Activated CD4-positive, alpha-beta T cell treated with anti-CD3 and anti-CD28 coated beads, Interleukin-2, amount 10 ng/mL, durations not matched to agents 7 days and 5 days (primary cell): Measurements from ENCODE around the gene P2RX2. TPM values are rescaled to one million over a fixed set of nuclear protein-coding genes. Genes with fewer than 3 reads are reported as not detected.

Experiments used
- CTCF ChIA-PET: fragments of 350-600 bp; sonication (Branson Sonifier 250); formaldehyde crosslinking; loops from one replicate; lab custom pipeline; 2021; ENCODE audit warnings: antibody characterized with exemption; lab: Charles Lee
- POLR2A ChIA-PET: fragments of 350-600 bp; sonication (Branson Sonifier 250); formaldehyde crosslinking; loops from one replicate; lab custom pipeline; 2021; ENCODE audit warnings: antibody characterized with exemption; lab: Charles Lee
- DNase-seq: peaks from one replicate; pipeline ENCODE4 v3.0.0-alpha.2; 2020
- H3K27ac Mint-ChIP-seq: one replicate; pipeline ENCODE4 v1.8.0; 2021; ENCODE audit warnings: mild to moderate bottlenecking, moderate library complexity, mixed read lengths
- H3K27me3 Mint-ChIP-seq: one replicate; pipeline ENCODE4 v1.8.0; 2021; ENCODE audit warnings: mixed read lengths
- H3K36me3 Mint-ChIP-seq: one replicate; pipeline ENCODE4 v1.8.0; 2021; ENCODE audit warnings: low read depth, mixed read lengths
- H3K4me1 Mint-ChIP-seq: one replicate; pipeline ENCODE4 v1.8.0; 2021; ENCODE audit warnings: mixed read lengths
- H3K4me3 Mint-ChIP-seq: one replicate; pipeline ENCODE4 v1.8.0; 2021; ENCODE audit warnings: mild to moderate bottlenecking, moderate library complexity, mixed read lengths
- H3K9me3 Mint-ChIP-seq: one replicate; pipeline ENCODE4 v1.8.0; 2021; ENCODE audit warnings: mixed read lengths
- total RNA-seq, 2 experiments: library from RNA; stranded (reverse); gene quantifications; one replicate each; pipeline ENCODE4 v1.2.3, GENCODE V29; 2021

P2RX2 gene
- total RNA-seq, 2 experiments from 2014 or later: not detected

- Mint-ChIP-seq H3K27me3 (no peaks in the 10 kb centered on the region), H3K4me1 (peaks cover 14% of the 10 kb centered on the region), H3K27ac (no peak overlapping the region), H3K36me3 (peaks cover 51% of the 10 kb centered on the region), H3K4me3 (no peak overlapping the region), H3K9me3 (no peaks in the 10 kb centered on the region)
- no peak for DNase-seq
- ChIA-PET CTCF (interaction anchor here (0.6 kb wide), 1 partner anchor 7 kb away, joined by 3 read pairs; no protein-coding TSS in a partner anchor), POLR2A (no interaction called here)
Observed at GRCh38 chr12:132642846-132643835, 24.6 kb downstream of the P2RX2 start.

- H3K4me1 Mint-ChIP-seq: peaks cover 4% of the 10 kb centered on the region
- ChIA-PET CTCF (no interaction called here), POLR2A (no interaction called here)
- H3K4me3 Mint-ChIP-seq: no peak overlapping the region
- no peak overlapping the region for H3K27ac Mint-ChIP-seq
- H3K27me3 Mint-ChIP-seq: no peaks in the 10 kb centered on the region
- H3K9me3 Mint-ChIP-seq: no peaks in the 10 kb centered on the region
- H3K36me3 Mint-ChIP-seq: peaks cover 36% of the 10 kb centered on the region
- no peak for DNase-seq
Observed at GRCh38 chr12:132646850-132647249, 28.3 kb downstream of the P2RX2 start.

- H3K4me3 Mint-ChIP-seq: no peak overlapping the region
- no peak for DNase-seq
- no peak overlapping the region for H3K27ac Mint-ChIP-seq
- ChIA-PET POLR2A (no interaction called here), CTCF (interaction anchor here (0.6 kb wide), 1 partner anchor 199 kb away, joined by 4 read pairs; no protein-coding TSS in a partner anchor)
- peaks cover 42% of the 10 kb centered on the region for H3K36me3 Mint-ChIP-seq
- no peaks in the 10 kb centered on the region for H3K27me3 Mint-ChIP-seq
- H3K9me3 Mint-ChIP-seq: no peaks in the 10 kb centered on the region
- peaks cover 4% of the 10 kb centered on the region for H3K4me1 Mint-ChIP-seq
Observed at GRCh38 chr12:132647858-132648257, 29.3 kb downstream of the P2RX2 start.

GRCh38 chr12:132648616-132649225 lies 30.1 kb downstream of the P2RX2 start:
- no peak for DNase-seq
- H3K4me3 Mint-ChIP-seq: no peak overlapping the region
- CTCF ChIA-PET: interaction anchor here (1.4 kb wide), 1 partner anchor 16 kb away, joined by 3 read pairs; no protein-coding TSS in a partner anchor
- H3K9me3 Mint-ChIP-seq: no peaks in the 10 kb centered on the region
- POLR2A ChIA-PET: interaction anchor here (0.6 kb wide), 1 partner anchor 36 kb away, joined by 5 read pairs; no protein-coding TSS in a partner anchor
- H3K27me3 Mint-ChIP-seq: no peaks in the 10 kb centered on the region
- H3K27ac Mint-ChIP-seq: no peak overlapping the region
- H3K36me3 Mint-ChIP-seq: peaks cover 45% of the 10 kb centered on the region
- peaks cover 4% of the 10 kb centered on the region for H3K4me1 Mint-ChIP-seq

- peaks cover 4% of the 10 kb centered on the region for H3K4me1 Mint-ChIP-seq
- no peaks in the 10 kb centered on the region for H3K27me3 Mint-ChIP-seq
- no peak overlapping the region for H3K27ac Mint-ChIP-seq
- CTCF ChIA-PET: interaction anchor here (1.4 kb wide), 1 partner anchor 16 kb away, joined by 3 read pairs; no protein-coding TSS in a partner anchor
- no peaks in the 10 kb centered on the region for H3K9me3 Mint-ChIP-seq
- POLR2A ChIA-PET: no interaction called here
- no peak overlapping the region for H3K4me3 Mint-ChIP-seq
- peaks cover 47% of the 10 kb centered on the region for H3K36me3 Mint-ChIP-seq
- no peak for DNase-seq
Observed at GRCh38 chr12:132649226-132649945, 30.8 kb downstream of the P2RX2 start.

- peaks cover 4% of the 10 kb centered on the region for H3K4me1 Mint-ChIP-seq
- POLR2A ChIA-PET: no interaction called here
- H3K27me3 Mint-ChIP-seq: no peaks in the 10 kb centered on the region
- H3K9me3 Mint-ChIP-seq: no peaks in the 10 kb centered on the region
- no peak for DNase-seq
- CTCF ChIA-PET: interaction anchor here (1.2 kb wide), 1 partner anchor 13 kb away, joined by 4 read pairs; no protein-coding TSS in a partner anchor
- peaks cover 43% of the 10 kb centered on the region for H3K36me3 Mint-ChIP-seq
- H3K27ac Mint-ChIP-seq: peak overlapping the region; percentile 46
- H3K4me3 Mint-ChIP-seq: no peak overlapping the region
Observed at GRCh38 chr12:132651444-132652100, 33.0 kb downstream of the P2RX2 start.

GRCh38 chr12:132653567-132654290 lies 35.2 kb downstream of the P2RX2 start:
- no peak for DNase-seq
- H3K27ac Mint-ChIP-seq: no peak overlapping the region
- ChIA-PET CTCF (interaction anchor here (0.6 to 0.9 kb wide), 2 partner anchors 23 to 27 kb away, joined by 3 to 5 read pairs; no protein-coding TSS in a partner anchor), POLR2A (no interaction called here)
- H3K27me3 Mint-ChIP-seq: no peaks in the 10 kb centered on the region
- H3K36me3 Mint-ChIP-seq: peaks cover 50% of the 10 kb centered on the region
- no peak overlapping the region for H3K4me3 Mint-ChIP-seq
- no peaks in the 10 kb centered on the region for H3K4me1 Mint-ChIP-seq
- H3K9me3 Mint-ChIP-seq: no peaks in the 10 kb centered on the region

- no peak overlapping the region for H3K27ac Mint-ChIP-seq
- no peaks in the 10 kb centered on the region for H3K27me3 Mint-ChIP-seq
- ChIA-PET POLR2A (interaction anchor here (0.6 kb wide), 1 partner anchor 41 kb away, joined by 3 read pairs; no protein-coding TSS in a partner anchor), CTCF (no interaction called here)
- no peak overlapping the region for H3K4me3 Mint-ChIP-seq
- H3K36me3 Mint-ChIP-seq: peaks cover 68% of the 10 kb centered on the region
- H3K4me1 Mint-ChIP-seq: peaks cover 29% of the 10 kb centered on the region
- DNase-seq: no peak
- H3K9me3 Mint-ChIP-seq: no peaks in the 10 kb centered on the region
Observed at GRCh38 chr12:132657004-132657727, 38.6 kb downstream of the P2RX2 start.

GRCh38 chr12:132658149-132658894 lies 39.7 kb downstream of the P2RX2 start:
- CTCF ChIA-PET: interaction anchor here (0.6 to 0.7 kb wide), 2 partner anchors 13 to 83 kb away, joined by 3 to 4 read pairs; no protein-coding TSS in a partner anchor
- H3K4me1 Mint-ChIP-seq: peaks cover 41% of the 10 kb centered on the region
- no peaks in the 10 kb centered on the region for H3K9me3 Mint-ChIP-seq
- peaks cover 73% of the 10 kb centered on the region for H3K36me3 Mint-ChIP-seq
- POLR2A ChIA-PET: no interaction called here
- no peak for DNase-seq
- H3K27me3 Mint-ChIP-seq: no peaks in the 10 kb centered on the region
- no peak overlapping the region for H3K4me3 Mint-ChIP-seq
- H3K27ac Mint-ChIP-seq: no peak overlapping the region

- Mint-ChIP-seq H3K9me3 (no peaks in the 10 kb centered on the region), H3K36me3 (peaks cover 70% of the 10 kb centered on the region), H3K27ac (no peak overlapping the region), H3K4me3 (no peak overlapping the region), H3K27me3 (no peaks in the 10 kb centered on the region), H3K4me1 (peaks cover 49% of the 10 kb centered on the region)
- ChIA-PET POLR2A (no interaction called here), CTCF (interaction anchor here (0.6 to 1.2 kb wide), 3 partner anchors 14 to 82 kb away, joined by 3 to 5 read pairs (median 4); no protein-coding TSS in a partner anchor)
- no peak for DNase-seq
Observed at GRCh38 chr12:132659146-132659545, 40.6 kb downstream of the P2RX2 start.
